Measurements from ENCODE around the gene ATP2C1.
"Not testable (repeated sequence)": the region's sequence is repeated elsewhere in the genome, so short reads cannot be mapped to it uniquely, and the experiment has no call there.

ATP2C1 gene

GRCh38 chr3:130854208-130854864, 39.5 kb upstream of the ATP2C1 start:
- Histone ChIP-seq H3K27ac (ENCODE audit: low read depth, low read length) (no peak overlapping the region), H3K4me3 (ENCODE audit: low read depth, low read length) (no peak overlapping the region), H3K23ac (ENCODE audit: low read length) (no peak overlapping the region), H3K14ac (ENCODE audit: low read length) (no peak overlapping the region), H4K91ac (ENCODE audit: low read depth, low read length) (no peak overlapping the region), H3K9me3 (ENCODE audit: insufficient read depth, low read depth, low read length) (no peaks in the 10 kb centered on the region), H2AFZ (ENCODE audit: insufficient read depth, low read length, poor library complexity) (no peak overlapping the region), H2BK5ac (ENCODE audit: low read depth, low read length, poor library complexity) (no peak overlapping the region), H3K79me1 (ENCODE audit: low read length) (no peaks in the 10 kb centered on the region), H4K8ac (ENCODE audit: low read depth, low read length) (no peak overlapping the region), H3K4me1 (ENCODE audit: control insufficient read depth in 1 of 2, insufficient read depth in 2 of 2, low read length in 2 of 2) (peaks cover 1 to 2% of the 10 kb centered on the region in 2 experiments), H3K4me2 (ENCODE audit: low read length) (no peak overlapping the region), H3K18ac (ENCODE audit: low read length) (no peak overlapping the region), H3K36me3 (ENCODE audit: control insufficient read depth in 1 of 2, insufficient read depth in 2 of 2, low read length in 2 of 2) (no peaks in the 10 kb centered on the region), H3K4ac (ENCODE audit: low read depth, low read length) (no peak overlapping the region), H2BK12ac (ENCODE audit: low read length) (no peak overlapping the region), H2AK5ac (ENCODE audit: low read length) (peak overlapping the region; percentile 30), H2BK120ac (ENCODE audit: insufficient read depth, low read length, poor library complexity) (no peak overlapping the region), H3K27me3 (ENCODE audit: insufficient read depth, low read length) (no peaks in the 10 kb centered on the region), H3K79me2 (ENCODE audit: control insufficient read depth, insufficient read depth, low read length, poor library complexity) (no peaks in the 10 kb centered on the region), H3K9ac (ENCODE audit: low read length) (no peak overlapping the region), H4K12ac (ENCODE audit: low read depth, low read length) (no peak overlapping the region)
- WGBS (ENCODE audit: extremely low coverage, insufficient coverage, insufficient read length), result no CpG with 5 or more reads among the region's 5 CpGs
- DNase-seq, result no peak

GRCh38 chr3:130857336-130858026, 36.4 kb upstream of the ATP2C1 start:
- Histone ChIP-seq H4K91ac (ENCODE audit: low read depth, low read length) (no peak overlapping the region), H2BK120ac (ENCODE audit: insufficient read depth, low read length, poor library complexity) (no peak overlapping the region)

GRCh38 chr3:130862130-130862529, 31.8 kb upstream of the ATP2C1 start:
- DNase-seq; H2AK5ac ChIP-seq (ENCODE audit: low read length); H3K4ac ChIP-seq (ENCODE audit: low read depth, low read length); H3K4me2 ChIP-seq (ENCODE audit: low read length); H3K79me2 ChIP-seq (ENCODE audit: control insufficient read depth, insufficient read depth, low read length, poor library complexity); H2BK120ac ChIP-seq (ENCODE audit: insufficient read depth, low read length, poor library complexity); H3K79me1 ChIP-seq (ENCODE audit: low read length); H3K4me1 ChIP-seq (ENCODE audit: control insufficient read depth in 1 of 2, insufficient read depth in 2 of 2, low read length in 2 of 2); H3K4me3 ChIP-seq (ENCODE audit: low read depth, low read length); H2BK12ac ChIP-seq (ENCODE audit: low read length); H4K8ac ChIP-seq (ENCODE audit: low read depth, low read length); H3K14ac ChIP-seq (ENCODE audit: low read length); H3K18ac ChIP-seq (ENCODE audit: low read length); H3K27me3 ChIP-seq (ENCODE audit: insufficient read depth, low read length); H4K91ac ChIP-seq (ENCODE audit: low read depth, low read length); H3K9ac ChIP-seq (ENCODE audit: low read length); H3K23ac ChIP-seq (ENCODE audit: low read length); H3K36me3 ChIP-seq (ENCODE audit: control insufficient read depth in 1 of 2, insufficient read depth in 2 of 2, low read length in 2 of 2); H2BK5ac ChIP-seq (ENCODE audit: low read depth, low read length, poor library complexity); H3K9me3 ChIP-seq (ENCODE audit: insufficient read depth, low read depth, low read length); H3K27ac ChIP-seq (ENCODE audit: low read depth, low read length); H4K12ac ChIP-seq (ENCODE audit: low read depth, low read length); H2AFZ ChIP-seq (ENCODE audit: insufficient read depth, low read length, poor library complexity): not testable (repeated sequence)
- no CpG with 5 or more reads among the region's 8 CpGs for WGBS (ENCODE audit: extremely low coverage, insufficient coverage, insufficient read length)

More at GRCh38 chr3:130857336-130858026, 36.4 kb upstream of the ATP2C1 start:
- DNase-seq, result peak in 1 of 2 donors; percentile 25
- no peak overlapping the region for H3K18ac ChIP-seq (ENCODE audit: low read length)
- H3K4me3 ChIP-seq (ENCODE audit: low read depth, low read length), result no peak overlapping the region
- H2AK5ac ChIP-seq (ENCODE audit: low read length), result no peak overlapping the region
- H3K36me3 ChIP-seq (ENCODE audit: control insufficient read depth in 1 of 2, insufficient read depth in 2 of 2, low read length in 2 of 2), result no peaks in the 10 kb centered on the region
- no peak overlapping the region for H4K8ac ChIP-seq (ENCODE audit: low read depth, low read length)
- no peak overlapping the region for H3K4ac ChIP-seq (ENCODE audit: low read depth, low read length)
- H3K27me3 ChIP-seq (ENCODE audit: insufficient read depth, low read length), result no peaks in the 10 kb centered on the region
- no peaks in the 10 kb centered on the region for H3K79me2 ChIP-seq (ENCODE audit: control insufficient read depth, insufficient read depth, low read length, poor library complexity)
- H3K9me3 ChIP-seq (ENCODE audit: insufficient read depth, low read depth, low read length), result no peaks in the 10 kb centered on the region
- no peak overlapping the region for H3K14ac ChIP-seq (ENCODE audit: low read length)
- no peak overlapping the region for H3K9ac ChIP-seq (ENCODE audit: low read length)
- no peaks in the 10 kb centered on the region for H3K4me1 ChIP-seq (ENCODE audit: control insufficient read depth in 1 of 2, insufficient read depth in 2 of 2, low read length in 2 of 2)
- 100% methylated on average over 1 of the region's 4 CpGs for WGBS (ENCODE audit: extremely low coverage, insufficient coverage, insufficient read length)
- no peak overlapping the region for H2AFZ ChIP-seq (ENCODE audit: insufficient read depth, low read length, poor library complexity)
- H3K27ac ChIP-seq (ENCODE audit: low read depth, low read length), result no peak overlapping the region
- no peak overlapping the region for H2BK5ac ChIP-seq (ENCODE audit: low read depth, low read length, poor library complexity)
- no peak overlapping the region for H2BK12ac ChIP-seq (ENCODE audit: low read length)
- no peak overlapping the region for H3K23ac ChIP-seq (ENCODE audit: low read length)
- H4K12ac ChIP-seq (ENCODE audit: low read depth, low read length), result no peak overlapping the region
- H3K4me2 ChIP-seq (ENCODE audit: low read length), result no peak overlapping the region
- H3K79me1 ChIP-seq (ENCODE audit: low read length), result no peaks in the 10 kb centered on the region

GRCh38 chr3:130865489-130865888, 28.4 kb upstream of the ATP2C1 start:
- Histone ChIP-seq H3K14ac (ENCODE audit: low read length) (no peak overlapping the region), H3K4ac (ENCODE audit: low read depth, low read length) (no peak overlapping the region), H2AK5ac (ENCODE audit: low read length) (no peak overlapping the region), H4K8ac (ENCODE audit: low read depth, low read length) (no peak overlapping the region), H3K36me3 (ENCODE audit: control insufficient read depth in 1 of 2, insufficient read depth in 2 of 2, low read length in 2 of 2) (no peaks in the 10 kb centered on the region), H3K9ac (ENCODE audit: low read length) (no peak overlapping the region), H3K9me3 (ENCODE audit: insufficient read depth, low read depth, low read length) (no peaks in the 10 kb centered on the region), H2BK5ac (ENCODE audit: low read depth, low read length, poor library complexity) (no peak overlapping the region), H3K4me2 (ENCODE audit: low read length) (no peak overlapping the region), H3K4me3 (ENCODE audit: low read depth, low read length) (no peak overlapping the region), H2BK12ac (ENCODE audit: low read length) (no peak overlapping the region), H2BK120ac (ENCODE audit: insufficient read depth, low read length, poor library complexity) (no peak overlapping the region), H4K12ac (ENCODE audit: low read depth, low read length) (no peak overlapping the region), H3K23ac (ENCODE audit: low read length) (no peak overlapping the region), H3K27ac (ENCODE audit: low read depth, low read length) (no peak overlapping the region), H4K91ac (ENCODE audit: low read depth, low read length) (no peak overlapping the region), H3K18ac (ENCODE audit: low read length) (no peak overlapping the region), H3K27me3 (ENCODE audit: insufficient read depth, low read length) (no peaks in the 10 kb centered on the region), H3K4me1 (ENCODE audit: control insufficient read depth in 1 of 2, insufficient read depth in 2 of 2, low read length in 2 of 2) (no peaks in the 10 kb centered on the region), H2AFZ (ENCODE audit: insufficient read depth, low read length, poor library complexity) (no peak overlapping the region), H3K79me1 (ENCODE audit: low read length) (no peaks in the 10 kb centered on the region), H3K79me2 (ENCODE audit: control insufficient read depth, insufficient read depth, low read length, poor library complexity) (no peaks in the 10 kb centered on the region)
- no CpG with 5 or more reads among the region's 2 CpGs for WGBS (ENCODE audit: extremely low coverage, insufficient coverage, insufficient read length)
- DNase-seq, result no peak

All from trophoblast cell (in vitro differentiated cells and primary cell).